GM18508 (cell line): ENCODE data around the gene SORBS2.

Experiments used
- ATAC-seq: cut with Tn5 transposase; IDR thresholded peaks from one replicate; pipeline ENCODE4 v1.9.1; 2021; ENCODE audit warnings: moderate number of reproducible peaks; ENCODE audit not compliant: insufficient read depth, unreplicated experiment

SORBS2 gene

GRCh38 chr4:185600801-185601434 is 211.1 kb downstream of the SORBS2 start:
- no peak for ATAC-seq

GRCh38 chr4:185599553-185600243 is 212.3 kb downstream of the SORBS2 start:
- no peak for ATAC-seq

- ATAC-seq = no peak
Observed at GRCh38 chr4:185598846-185599552, 213.0 kb downstream of the SORBS2 start.

GRCh38 chr4:185597532-185598188 is 214.3 kb downstream of the SORBS2 start:
- peak; percentile 70 for ATAC-seq

GRCh38 chr4:185592845-185593488 is 219.0 kb downstream of the SORBS2 start:
- no peak for ATAC-seq

GRCh38 chr4:185592438-185592837 is 219.6 kb downstream of the SORBS2 start:
- ATAC-seq = no peak

GRCh38 chr4:185591679-185592141 is 220.3 kb downstream of the SORBS2 start:
- ATAC-seq = no peak

- ATAC-seq = no peak
Observed at GRCh38 chr4:185590982-185591381, 221.0 kb downstream of the SORBS2 start.

GRCh38 chr4:185589067-185589836 is 222.7 kb downstream of the SORBS2 start:
- no peak for ATAC-seq

GRCh38 chr4:185587427-185588161 is 224.4 kb downstream of the SORBS2 start:
- ATAC-seq = peak; percentile 86

GRCh38 chr4:185587030-185587426 is 225.0 kb downstream of the SORBS2 start:
- ATAC-seq = no peak

GRCh38 chr4:185585211-185585610 is 226.8 kb downstream of the SORBS2 start:
- no peak for ATAC-seq

GRCh38 chr4:185583813-185584212 is 228.2 kb downstream of the SORBS2 start:
- ATAC-seq = no peak

GRCh38 chr4:185582651-185583400 is 229.2 kb downstream of the SORBS2 start:
- ATAC-seq = no peak

GRCh38 chr4:185580699-185581098 is 231.3 kb downstream of the SORBS2 start:
- ATAC-seq = no peak

GRCh38 chr4:185578284-185578683 is 233.7 kb downstream of the SORBS2 start:
- ATAC-seq = no peak

GRCh38 chr4:185576962-185577950 is 234.7 kb downstream of the SORBS2 start:
- ATAC-seq = no peak
